Right lobe of liver (tissue), 6 donors: ENCODE measurements around the gene LAMC1. TPM values are rescaled to one million over a fixed set of nuclear protein-coding genes. Genes with fewer than 3 reads are reported as not detected.
A peak's percentile ranks its signal among the peaks of the same experiment; 100 is the strongest.

ENCODE experiments used
- ATAC-seq, 4 donors: fragments of 200-7000 bp; cut with Tn5 transposase; one replicate each; pipeline ENCODE4 v1.9.1; 2020; ENCODE audit warnings: mild to moderate bottlenecking in 4 of 4, moderate library complexity in 4 of 4
- DNase-seq, 3 donors: peaks; one replicate each; pipeline ENCODE4 v3.0.0-alpha.2; 2020
- H3K27ac ChIP-seq, 3 donors: fragments of 200-600 bp; one replicate each; pipeline ENCODE4 v1.8.0; 2022
- H3K27me3 ChIP-seq, 2 donors: fragments of 200-600 bp; one replicate each; pipeline ENCODE4 v1.8.0; 2022
- H3K36me3 ChIP-seq, 4 donors: fragments of 200-600 bp; sonication (generic) in 1 of 4; one replicate each; pipeline versions ENCODE4 v1.5.1 to v1.8.0; 2017 to 2022; ENCODE audit warnings: control low read depth in 1 of 4
- H3K4me1 ChIP-seq, 4 donors: fragments of 200-600 bp; sonication (generic) in 1 of 4; one replicate each; pipeline versions ENCODE4 v1.5.1 to v1.8.0; 2017 to 2022; ENCODE audit warnings: control low read depth in 1 of 4
- H3K4me3 ChIP-seq, 3 donors: fragments of 200-600 bp; one replicate each; pipeline ENCODE4 v1.8.0; 2022
- H3K9me3 ChIP-seq, 4 donors: fragments of 200-600 bp; sonication (generic) in 1 of 4; one replicate each; pipeline versions ENCODE4 v1.5.1 to v1.8.0; 2017 to 2022; ENCODE audit warnings: control low read depth in 1 of 4
- CTCF ChIP-seq, 4 donors: fragments of 200-600 bp in 3 of 4; fragments of 450-650 bp in 1 of 4; IDR thresholded peaks; one replicate each; pipeline versions ENCODE4 v1.5.1 to v1.8.0; 2016 to 2022; ENCODE audit warnings: antibody characterized with exemption in 4 of 4, mild to moderate bottlenecking in 2 of 4
- POLR2A ChIP-seq: fragments of 450-650 bp; IDR thresholded peaks from one replicate; pipeline ENCODE4 v1.6.1; 2017; ENCODE audit warnings: antibody characterized with exemption, mild to moderate bottlenecking
- WGBS: methylation state at CpG from one replicate; pipeline ENCODE4 v1.1.6; 2018; ENCODE audit warnings: low coverage, low lambda C conversion rate; ENCODE audit not compliant: insufficient coverage; ENCODE audit errors: missing lambda C conversion rate; 5-methylcytosine and 5-hydroxymethylcytosine counted together
- intact Hi-C, 2 donors: fragments of 100-400 bp; cut with DNase I; formaldehyde crosslinking; loops; one replicate each; pipeline versions ENCODE4 v1.11.2 to v1.14.1; 2022
- total RNA-seq, 6 experiments: library from RNA; depleted of rRNA in 2 of 6; stranded (reverse); fragments of >200 nt in 2 of 6; fragmentation: NEBNext Ultra II Directional in 3 of 6; extraction: Animal tissue kit (Norgen Biotek cat#: 25700) in 3 of 6; gene quantifications; one replicate each; pipeline versions ENCODE4 v1.1.0 to v1.2.4, GENCODE V29; 2016 to 2023
- donor health status: DM: no; HTN: yes; CAD: no.
- donor health status: DM: no; HTN: no; CAD: no.
- donor health status: DM: no; HTN: no; CAD: no.
- donor health status: DM: no; HTN: yes; CAD: no.
- donor health status: DM: no; HTN: yes; CAD: no.

Gene LAMC1
- total RNA-seq, 6 experiments from 2014 or later: 18.5 to 53.2 (median 28.0) TPM

DNA sequence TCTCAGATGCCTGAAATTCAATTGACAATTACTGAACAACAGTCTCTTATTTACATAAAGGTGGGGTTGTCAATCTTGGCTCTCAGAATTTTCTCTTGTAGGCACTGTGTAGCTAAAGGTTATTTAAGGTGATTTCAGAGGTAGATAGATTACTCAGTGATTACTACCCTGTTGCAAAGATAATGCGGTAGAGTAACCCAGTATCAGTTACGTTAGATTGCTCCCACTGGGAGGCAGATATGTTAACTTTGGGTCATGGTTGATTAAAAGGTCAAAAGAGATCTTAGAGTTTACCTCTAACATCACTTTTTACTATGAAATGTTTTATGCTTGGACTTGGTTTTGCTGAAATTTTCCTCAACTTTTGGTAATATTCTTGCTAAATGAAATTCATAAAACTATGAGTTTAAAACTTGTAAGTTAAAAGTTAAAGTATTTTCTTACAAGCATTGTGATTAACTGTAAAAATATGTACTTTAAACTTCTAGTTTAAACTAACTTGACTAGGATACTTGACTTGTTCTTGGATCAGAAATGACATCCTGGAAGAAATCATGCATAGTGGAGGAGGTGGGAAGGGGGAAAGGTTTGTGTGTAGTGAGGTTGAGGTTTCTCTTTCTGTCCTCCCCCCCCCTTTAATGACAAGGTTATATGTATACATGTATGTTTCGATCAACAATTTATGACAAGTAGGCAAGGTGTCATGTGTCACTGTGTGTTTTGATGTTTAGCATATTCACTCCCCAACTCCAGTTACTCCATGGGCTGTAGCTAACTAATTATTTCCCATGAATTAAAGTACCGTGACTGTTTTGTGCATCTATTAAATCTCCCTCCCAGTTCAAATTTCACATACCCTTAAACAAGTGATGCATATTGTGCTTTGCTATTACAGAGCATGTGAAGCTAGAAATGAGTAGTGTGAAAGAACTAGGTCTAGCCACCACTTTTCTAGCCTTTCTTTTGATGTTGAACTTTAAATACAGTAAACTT is 2.9 kb downstream of the LAMC1 start:
- Histone ChIP-seq H3K27me3 (no peaks in the 10 kb centered on the region), H3K36me3 (no peaks in the 10 kb centered on the region), H3K4me1 (peaks cover 0 to 23% (median 3%) of the 10 kb centered on the region in 4 donors), H3K4me3 (no peak overlapping the region), H3K9me3 (no peaks in the 10 kb centered on the region), H3K27ac (no peak overlapping the region)
- no peak for ATAC-seq
- no peak for TF ChIP-seq POLR2A
- TF ChIP-seq CTCF (IDR thresholded peaks at IDR 0.05): no peak
- intact Hi-C loops: no loop called here
- no peak for DNase-seq
- WGBS: 48% methylated on average over 4 of the region's 4 CpGs

- H3K4me1 ChIP-seq: peaks cover 0 to 20% (median 3%) of the 10 kb centered on the region in 4 donors
- no peaks in the 10 kb centered on the region for H3K36me3 ChIP-seq
- no peaks in the 10 kb centered on the region for H3K9me3 ChIP-seq
- H3K27me3 ChIP-seq: no peaks in the 10 kb centered on the region
- ATAC-seq (no peak), DNase-seq (no peak)
- no peak overlapping the region for H3K27ac ChIP-seq
- intact Hi-C loops: no loop called here
- TF ChIP-seq CTCF (IDR thresholded peaks at IDR 0.05) (no peak), POLR2A (no peak)
- no peak overlapping the region for H3K4me3 ChIP-seq
- WGBS: 58% methylated on average over 3 of the region's 3 CpGs
These were observed 3.8 kb downstream of the LAMC1 start for GRCh38 chr1:183027031-183027430.

DNA sequence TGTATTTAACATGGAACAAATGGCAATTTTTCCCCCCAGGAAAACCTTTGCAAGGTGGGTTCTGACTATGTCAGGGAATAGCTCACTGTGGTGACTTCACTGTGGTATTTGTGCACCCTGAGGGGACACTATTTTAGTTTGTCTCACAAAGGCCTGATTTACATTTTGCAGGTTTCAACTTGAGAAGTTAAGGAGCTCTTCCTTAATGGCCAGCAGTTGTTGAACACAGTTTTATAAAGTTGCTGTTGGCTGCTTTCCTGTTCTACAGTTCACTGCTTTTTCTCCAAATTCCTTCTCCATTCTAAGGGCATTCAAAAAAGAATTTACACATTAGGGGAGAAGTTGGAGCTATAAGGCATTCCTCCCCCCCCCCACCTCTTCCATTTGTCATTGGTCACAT is 4.6 kb downstream of the LAMC1 start:
- no peaks in the 10 kb centered on the region for H3K36me3 ChIP-seq
- peaks cover 0 to 18% (median 3%) of the 10 kb centered on the region in 4 donors for H3K4me1 ChIP-seq
- no peak for DNase-seq
- no peaks in the 10 kb centered on the region for H3K9me3 ChIP-seq
- TF ChIP-seq POLR2A (no peak), CTCF (IDR thresholded peaks at IDR 0.05) (no peak)
- H3K27me3 ChIP-seq: no peaks in the 10 kb centered on the region
- H3K4me3 ChIP-seq: no peak overlapping the region
- no peak for ATAC-seq
- intact Hi-C loops: no loop called here
- no peak overlapping the region for H3K27ac ChIP-seq

GRCh38 chr1:183029591-183030000 is 6.4 kb downstream of the LAMC1 start:
- peaks cover 0 to 10% (median under 1%) of the 10 kb centered on the region in 4 donors for H3K4me1 ChIP-seq
- no peaks in the 10 kb centered on the region for H3K36me3 ChIP-seq
- no peak overlapping the region for H3K4me3 ChIP-seq
- 60% methylated on average over 3 of the region's 3 CpGs for WGBS
- intact Hi-C loops: no loop called here
- H3K9me3 ChIP-seq: no peaks in the 10 kb centered on the region
- ATAC-seq (peak in 1 of 4 donors; percentile 51), DNase-seq (no peak)
- no peak overlapping the region for H3K27ac ChIP-seq
- H3K27me3 ChIP-seq: no peaks in the 10 kb centered on the region
- TF ChIP-seq POLR2A (no peak), CTCF (IDR thresholded peaks at IDR 0.05) (no peak)
